SH-SY5Y (cell line): ENCODE measurements around the gene KCNK10.

Experiments used
- GATA2 ChIP-seq: IDR thresholded peaks from 2 replicates; pipeline ENCODE4 v1.6.1; 2011; ENCODE audit warnings: mild to moderate bottlenecking, low read depth, low read length
- GATA3 ChIP-seq: IDR thresholded peaks from 2 replicates; pipeline ENCODE4 v1.6.1; 2011; ENCODE audit warnings: low read depth, mild to moderate bottlenecking, low read length, moderate library complexity

- TF ChIP-seq GATA2 (no peak), GATA3 (no peak)
These were observed 128.5 kb downstream of the KCNK10 start for GRCh38 chr14:88194531-88194930.
